ENCODE results near the gene ZNF609.

- TF ChIP-seq CTCF (IDR thresholded peaks at IDR 0.05) (no peak), POLR2AphosphoS5 (IDR thresholded peaks at IDR 0.05) (no peak)
Measured at GRCh38 chr15:64548235-64548634, 87.9 kb downstream of the ZNF609 start.

Data from suprapubic skin (tissue), 3 donors.